UCSD-AML1 (cell line): ENCODE measurements around the gene TRIM2.

Source experiments
- DNase-seq: peaks from one replicate; lab custom pipeline; 2025; ENCODE audit not compliant: unreplicated experiment; lab: John Stamatoyannopoulos, UW

The TRIM2 gene

GRCh38 chr4:153275380-153276276 lies 71.4 kb downstream of the TRIM2 start:
- no peak for DNase-seq

- no peak for DNase-seq
These were observed 72.7 kb downstream of the TRIM2 start for GRCh38 chr4:153276971-153277370.

GRCh38 chr4:153281476-153281875 lies 77.2 kb downstream of the TRIM2 start:
- no peak for DNase-seq

GRCh38 chr4:153282023-153282422 lies 77.8 kb downstream of the TRIM2 start:
- DNase-seq, result no peak

GRCh38 chr4:153283260-153283659 lies 79.0 kb downstream of the TRIM2 start:
- no peak for DNase-seq

- DNase-seq, result no peak
These were observed 85.9 kb downstream of the TRIM2 start for GRCh38 chr4:153290134-153290533.

GRCh38 chr4:153291562-153291961 lies 87.3 kb downstream of the TRIM2 start:
- DNase-seq, result no peak

GRCh38 chr4:153292897-153293741 lies 88.9 kb downstream of the TRIM2 start:
- no peak for DNase-seq

GRCh38 chr4:153293742-153294057 lies 89.5 kb downstream of the TRIM2 start:
- no peak for DNase-seq

- no peak for DNase-seq
These were observed 90.4 kb downstream of the TRIM2 start for GRCh38 chr4:153294631-153295030.

GRCh38 chr4:153295131-153295755 lies 91.0 kb downstream of the TRIM2 start:
- DNase-seq, result no peak

GRCh38 chr4:153296040-153296823 lies 92.0 kb downstream of the TRIM2 start:
- no peak for DNase-seq

GRCh38 chr4:153297116-153297515 lies 92.9 kb downstream of the TRIM2 start:
- DNase-seq, result no peak

- DNase-seq, result no peak
These were observed 106.5 kb downstream of the TRIM2 start for GRCh38 chr4:153310793-153311192.

- DNase-seq, result no peak
These were observed 110.7 kb downstream of the TRIM2 start for GRCh38 chr4:153314915-153315314.

GRCh38 chr4:153318696-153319320 lies 114.6 kb downstream of the TRIM2 start:
- DNase-seq, result no peak

- no peak for DNase-seq
These were observed 118.5 kb downstream of the TRIM2 start for GRCh38 chr4:153322791-153323190.

GRCh38 chr4:153324046-153324445 lies 119.8 kb downstream of the TRIM2 start:
- DNase-seq, result no peak

- no peak for DNase-seq
These were observed 121.3 kb downstream of the TRIM2 start for GRCh38 chr4:153325558-153325957.

- no peak for DNase-seq
These were observed 122.3 kb downstream of the TRIM2 start for GRCh38 chr4:153326513-153326912.
